AG09319 (cell line): ENCODE measurements around the gene KLK6.

Experiments used
- DNase-seq: peaks from one replicate; pipeline ENCODE4 v3.0.0-alpha.2; 2010; ENCODE audit warnings: low read depth; ENCODE audit errors: extremely low read depth
- TF ChIP-seq, protein P1 (sequence below): IDR thresholded peaks from 2 replicates; pipeline ENCODE4 v1.5.1; 2011; ENCODE audit warnings: low read depth, mild to moderate bottlenecking, inconsistent platforms, low read length, moderate library complexity

The KLK6 gene

DNA sequence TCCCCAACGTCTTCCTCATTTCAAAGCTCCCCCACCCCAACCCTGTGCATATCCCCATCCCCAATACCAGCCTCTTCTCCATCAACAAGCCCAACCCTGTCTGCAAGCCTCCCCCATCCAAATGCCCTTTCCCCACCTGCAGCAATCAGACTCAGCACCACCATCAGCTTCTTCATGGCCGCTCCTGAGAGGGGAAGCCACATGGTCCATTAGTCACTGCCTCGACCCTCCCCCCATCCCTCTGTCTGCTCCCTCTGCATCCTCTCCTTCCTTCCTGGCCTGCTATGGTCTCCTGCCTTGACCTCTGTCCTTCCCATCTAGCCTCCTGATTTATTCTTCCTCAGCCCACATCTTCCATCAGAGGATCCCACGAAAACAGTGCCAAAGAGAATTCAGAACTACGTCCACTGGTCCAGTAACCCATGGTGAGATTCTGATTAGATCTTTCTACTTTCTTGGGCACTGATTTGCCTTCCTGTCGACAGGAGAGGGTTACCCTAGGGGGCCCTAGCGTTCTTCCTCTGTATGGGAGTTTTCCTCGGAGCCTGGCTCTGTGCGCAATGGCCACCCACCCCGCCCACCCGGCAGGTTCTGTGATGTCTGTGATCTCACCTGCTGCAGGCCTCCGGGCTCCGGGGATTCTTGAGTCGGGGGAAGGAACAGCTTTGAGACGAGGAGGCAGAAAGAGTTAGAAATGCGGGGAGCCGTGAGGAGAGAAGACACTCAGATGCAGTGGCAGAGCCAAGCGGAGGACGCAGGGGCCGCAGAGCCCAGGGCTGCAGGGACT, 1.3 kb downstream of the KLK6 start:
- TF ChIP-seq, protein P1, sequence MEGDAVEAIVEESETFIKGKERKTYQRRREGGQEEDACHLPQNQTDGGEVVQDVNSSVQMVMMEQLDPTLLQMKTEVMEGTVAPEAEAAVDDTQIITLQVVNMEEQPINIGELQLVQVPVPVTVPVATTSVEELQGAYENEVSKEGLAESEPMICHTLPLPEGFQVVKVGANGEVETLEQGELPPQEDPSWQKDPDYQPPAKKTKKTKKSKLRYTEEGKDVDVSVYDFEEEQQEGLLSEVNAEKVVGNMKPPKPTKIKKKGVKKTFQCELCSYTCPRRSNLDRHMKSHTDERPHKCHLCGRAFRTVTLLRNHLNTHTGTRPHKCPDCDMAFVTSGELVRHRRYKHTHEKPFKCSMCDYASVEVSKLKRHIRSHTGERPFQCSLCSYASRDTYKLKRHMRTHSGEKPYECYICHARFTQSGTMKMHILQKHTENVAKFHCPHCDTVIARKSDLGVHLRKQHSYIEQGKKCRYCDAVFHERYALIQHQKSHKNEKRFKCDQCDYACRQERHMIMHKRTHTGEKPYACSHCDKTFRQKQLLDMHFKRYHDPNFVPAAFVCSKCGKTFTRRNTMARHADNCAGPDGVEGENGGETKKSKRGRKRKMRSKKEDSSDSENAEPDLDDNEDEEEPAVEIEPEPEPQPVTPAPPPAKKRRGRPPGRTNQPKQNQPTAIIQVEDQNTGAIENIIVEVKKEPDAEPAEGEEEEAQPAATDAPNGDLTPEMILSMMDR = no peak
- DNase-seq = no peak

DNA sequence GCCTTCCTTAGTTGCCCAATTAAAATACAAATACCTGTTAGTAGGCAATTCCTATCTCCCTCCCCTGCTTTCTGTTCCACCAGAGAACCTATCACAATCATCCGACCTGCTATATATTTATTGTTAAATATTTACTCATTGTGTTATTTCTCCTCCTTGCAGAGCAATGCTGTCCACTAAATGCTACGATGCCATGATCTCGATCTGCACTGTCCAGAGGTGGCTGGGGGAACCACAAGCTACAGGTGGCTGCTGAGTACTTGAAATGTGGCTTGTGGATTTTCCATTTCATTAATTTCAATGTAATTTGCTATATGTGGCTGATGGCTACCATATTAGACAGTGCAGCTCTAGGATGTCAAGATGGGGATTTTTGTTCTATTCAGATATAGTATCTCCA, 5.1 kb downstream of the KLK6 start:
- TF ChIP-seq, protein P1 = no peak
- DNase-seq = no peak

DNA sequence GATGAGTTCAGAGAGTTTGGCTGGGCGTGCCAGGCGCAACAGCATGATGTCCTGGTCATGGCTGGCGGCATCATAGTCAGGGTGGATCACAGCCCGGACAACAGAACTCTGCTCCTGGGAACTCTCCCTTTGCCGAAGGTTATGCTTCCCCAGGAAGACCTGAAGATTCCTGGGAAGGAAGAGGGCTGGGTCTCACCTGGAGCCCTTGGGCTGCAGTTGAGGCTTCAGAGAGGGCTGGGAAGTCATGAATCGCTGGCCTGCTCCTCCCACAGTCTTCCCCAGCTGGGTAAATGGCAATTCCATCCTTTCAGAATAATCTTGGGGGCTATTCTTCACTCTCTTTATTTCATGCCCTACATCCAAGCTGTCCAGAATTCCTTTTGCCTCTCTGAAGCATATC, 6.0 kb downstream of the KLK6 start:
- TF ChIP-seq, protein P1 = no peak
- DNase-seq = no peak

DNA sequence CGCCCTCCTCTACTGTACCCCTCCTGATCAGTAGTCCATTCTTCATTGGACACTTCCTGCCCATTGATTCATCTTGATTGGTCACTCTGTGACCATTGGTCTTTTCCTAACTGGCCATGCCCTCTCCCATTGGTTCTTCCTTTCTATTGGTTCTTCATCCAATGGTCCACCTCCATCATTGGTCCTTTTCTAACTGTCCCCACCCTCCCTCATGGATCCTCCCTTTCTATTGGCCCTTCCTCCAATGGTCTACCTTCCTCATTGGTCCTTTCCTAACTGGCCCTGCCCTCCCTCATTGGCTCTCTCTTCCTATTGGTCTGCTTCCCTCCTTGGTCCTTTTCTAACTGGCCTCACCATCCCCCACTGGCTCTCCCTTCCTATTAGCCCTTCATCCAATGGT, 7.1 kb downstream of the KLK6 start:
- no peak for DNase-seq
- TF ChIP-seq, protein P1 = no peak

DNA sequence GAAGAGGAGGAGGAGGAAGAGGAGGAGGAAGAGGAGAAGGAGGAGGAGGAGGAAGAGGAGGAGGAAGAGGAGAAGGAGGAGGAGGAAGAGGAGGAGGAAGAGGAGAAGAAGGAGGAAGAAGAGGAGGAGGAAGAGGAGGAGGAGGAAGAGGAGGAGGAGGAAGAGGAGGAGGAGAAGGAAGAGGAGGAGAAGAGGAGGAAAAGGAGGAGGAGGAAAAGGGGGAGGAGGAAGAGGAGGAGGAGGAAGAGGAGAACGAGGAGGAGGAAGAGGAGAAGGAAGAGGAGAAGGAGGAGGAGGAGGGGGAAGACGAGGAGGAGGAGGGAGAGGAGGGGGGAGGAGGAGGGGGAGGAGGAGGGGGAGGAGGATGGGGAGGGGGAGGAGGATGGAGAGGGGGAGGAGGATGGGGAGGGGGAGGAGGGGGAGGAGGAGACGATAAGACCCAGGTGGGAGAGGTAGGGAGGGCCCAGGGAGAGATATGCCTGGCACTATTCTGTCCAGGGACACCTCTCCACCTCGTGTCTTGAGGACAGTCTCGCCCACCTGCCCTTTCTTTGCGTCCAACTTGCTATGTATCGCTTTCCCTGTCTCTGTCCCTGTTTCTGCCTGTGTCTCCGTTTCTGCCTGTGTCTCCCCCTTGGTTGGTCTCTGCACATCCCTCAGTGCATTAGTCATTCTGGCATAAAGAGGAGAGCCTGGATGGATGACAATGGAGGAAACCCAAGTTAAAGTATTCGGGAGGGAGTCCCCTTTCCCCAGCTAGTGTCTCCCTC, 9.5 kb downstream of the KLK6 start:
- TF ChIP-seq, protein P1 = no peak
- no peak for DNase-seq

DNA sequence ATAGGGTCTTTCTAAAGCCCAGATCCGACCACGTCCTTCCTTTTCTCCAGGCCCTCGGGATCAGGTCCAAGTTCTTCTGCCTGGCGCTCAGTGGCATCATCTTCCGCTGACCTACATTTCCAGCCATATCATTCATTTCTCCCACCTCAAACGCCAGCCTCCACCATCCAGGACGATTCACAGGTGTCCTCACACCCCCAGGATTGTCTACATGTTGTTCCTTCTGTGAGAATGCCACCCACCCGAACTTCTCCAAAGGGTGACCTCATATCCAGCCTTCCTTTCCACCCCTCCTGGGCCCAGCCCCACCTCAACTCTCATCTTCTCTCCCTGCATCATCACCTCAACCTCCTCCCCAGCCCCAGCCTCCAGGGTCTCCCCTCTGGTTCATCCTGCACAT, 11.8 kb downstream of the KLK6 start:
- DNase-seq = no peak
- TF ChIP-seq, protein P1 = no peak

DNA sequence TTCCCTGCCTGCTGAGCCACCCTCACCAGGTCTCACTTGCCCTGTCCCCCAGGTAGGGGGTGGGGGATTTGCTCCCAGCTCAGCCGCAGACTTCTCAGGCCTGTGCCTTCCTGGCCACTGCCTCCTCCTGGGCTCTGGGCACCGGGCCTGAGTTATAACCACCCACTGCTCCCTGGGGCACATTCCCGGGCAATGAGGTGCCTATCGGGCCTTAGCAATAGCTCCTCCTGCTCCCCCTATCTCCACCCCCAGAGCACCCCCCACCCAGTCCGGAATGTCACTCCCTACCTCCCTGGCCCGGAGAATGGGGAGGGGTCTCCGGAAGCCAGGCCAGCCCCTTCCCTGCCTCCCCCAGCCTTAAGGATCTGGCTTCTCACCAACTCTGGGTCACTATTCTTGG, 16.5 kb downstream of the KLK6 start, which contains the start of gene KLK5:
Gene KLK5 (minus strand): TSS at position 129 of the 400 bp plus-strand sequence. CDS start 381 bp downstream, outside the sequence.
- TF ChIP-seq, protein P1 = no peak
- no peak for DNase-seq
